ENCODE results near the gene LIMA1.
A peak's percentile ranks its signal among the peaks of the same experiment; 100 is the strongest.
"Not testable (repeated sequence)": the region's sequence is repeated elsewhere in the genome, so short reads cannot be mapped to it uniquely, and the experiment has no call there.

LIMA1 gene

GRCh38 chr12:50246873-50247612 lies 36.3 kb downstream of the LIMA1 start:
- DNase-seq = no peak

GRCh38 chr12:50246197-50246865 lies 37.0 kb downstream of the LIMA1 start:
- no peak for DNase-seq

DNA sequence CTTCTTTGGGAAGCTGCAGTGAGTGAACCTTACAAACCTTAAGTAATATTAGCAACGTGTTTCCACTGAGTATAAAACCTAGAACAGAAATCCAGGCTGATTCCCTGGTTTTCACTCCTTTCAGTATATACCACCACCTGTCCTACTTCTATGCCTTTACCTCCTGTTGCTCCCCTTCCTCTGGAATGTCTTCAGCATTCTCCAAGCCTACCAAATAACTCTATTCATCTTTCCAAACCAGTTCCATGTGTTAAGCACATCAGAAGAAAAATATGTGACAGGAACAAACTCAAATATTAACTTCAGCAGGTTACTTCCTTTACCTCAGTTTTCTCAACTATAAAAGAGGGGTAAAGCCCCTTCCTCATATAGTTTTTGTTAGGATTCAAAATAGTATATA lies 39.8 kb downstream of the LIMA1 start:
- no peak for DNase-seq

DNA sequence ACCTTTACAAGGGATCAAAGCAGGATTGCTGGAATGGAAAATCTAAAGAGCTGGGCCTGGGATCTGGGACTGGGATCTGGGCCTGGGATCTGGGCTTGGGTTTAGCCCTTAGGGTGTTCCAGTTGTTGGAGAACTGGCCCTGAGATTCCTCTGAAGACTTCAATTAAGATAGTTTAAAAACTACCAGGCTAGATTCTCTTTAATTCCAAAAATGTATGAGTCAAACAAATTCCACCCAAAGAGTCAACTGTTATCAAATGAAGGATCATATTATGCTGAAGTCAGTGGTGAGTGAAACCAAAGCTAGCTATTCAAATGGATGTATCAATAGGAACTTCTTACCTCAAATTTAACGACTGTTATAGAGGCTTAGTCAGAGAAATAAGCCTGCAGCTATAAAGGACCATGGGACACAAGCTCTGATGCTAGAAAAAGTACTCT lies 40.5 kb downstream of the LIMA1 start:
- no peak for DNase-seq

DNA sequence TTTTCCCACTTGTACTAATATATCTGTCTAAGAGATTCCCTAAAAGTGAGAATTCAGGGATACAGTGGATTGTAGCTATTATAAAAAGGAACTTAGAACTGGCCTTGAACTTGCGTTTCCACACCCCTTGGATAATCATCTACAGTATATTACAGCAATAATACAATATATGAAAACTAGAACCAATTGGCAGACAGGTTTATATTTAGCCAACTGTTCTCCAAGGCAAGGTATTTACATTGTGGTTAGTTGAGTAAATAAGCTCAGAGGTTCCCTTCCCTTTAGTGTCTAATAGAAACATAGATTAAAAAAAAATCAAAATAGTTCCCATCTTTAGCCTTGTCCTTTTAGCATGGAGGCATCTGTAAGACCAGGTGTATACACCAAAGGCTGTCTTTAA lies 42.1 kb downstream of the LIMA1 start:
- DNase-seq = peak; percentile 88

DNA sequence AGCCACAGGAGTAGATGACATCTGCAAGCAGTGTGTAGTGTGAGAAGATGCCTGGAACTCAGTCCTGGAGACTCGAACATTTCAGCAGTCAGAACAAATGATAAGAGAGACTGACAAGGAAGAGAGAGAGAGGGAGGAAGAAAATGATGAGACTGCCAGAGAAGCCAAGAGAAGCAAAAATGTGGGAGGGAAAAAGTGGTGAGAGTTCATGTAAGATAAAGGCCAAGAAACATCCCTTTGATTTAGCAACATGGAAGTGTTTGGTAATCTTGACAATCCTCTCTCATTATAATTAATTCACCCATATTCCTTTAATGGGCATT lies 42.6 kb downstream of the LIMA1 start:
- DNase-seq = no peak

GRCh38 chr12:50240096-50240791 lies 43.1 kb downstream of the LIMA1 start:
- no peak for DNase-seq

- DNase-seq = no peak
Observed at GRCh38 chr12:50239355-50239891, 43.9 kb downstream of the LIMA1 start.

DNA sequence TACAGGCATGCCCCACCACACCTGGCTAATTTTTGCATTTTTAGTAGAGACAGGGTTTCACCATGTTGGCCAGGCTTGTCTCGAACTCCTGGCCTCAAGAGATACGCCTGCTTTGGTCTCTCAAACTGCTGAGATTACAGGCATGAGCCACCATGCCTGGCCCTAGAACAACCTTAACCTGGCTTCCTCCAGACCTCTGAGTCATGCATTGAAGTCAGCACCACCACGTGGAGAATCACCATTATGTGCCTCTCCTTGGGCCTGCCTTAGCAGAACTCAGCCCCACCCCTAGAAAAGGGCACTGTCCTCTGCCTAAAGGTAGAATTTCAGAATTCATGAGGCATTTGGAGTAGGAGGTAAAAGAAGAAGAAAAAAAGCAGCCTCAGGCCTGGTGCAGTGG lies 49.0 kb downstream of the LIMA1 start:
- DNase-seq = no peak

GRCh38 chr12:50232771-50233209 lies 50.5 kb downstream of the LIMA1 start:
- no peak for DNase-seq

DNA sequence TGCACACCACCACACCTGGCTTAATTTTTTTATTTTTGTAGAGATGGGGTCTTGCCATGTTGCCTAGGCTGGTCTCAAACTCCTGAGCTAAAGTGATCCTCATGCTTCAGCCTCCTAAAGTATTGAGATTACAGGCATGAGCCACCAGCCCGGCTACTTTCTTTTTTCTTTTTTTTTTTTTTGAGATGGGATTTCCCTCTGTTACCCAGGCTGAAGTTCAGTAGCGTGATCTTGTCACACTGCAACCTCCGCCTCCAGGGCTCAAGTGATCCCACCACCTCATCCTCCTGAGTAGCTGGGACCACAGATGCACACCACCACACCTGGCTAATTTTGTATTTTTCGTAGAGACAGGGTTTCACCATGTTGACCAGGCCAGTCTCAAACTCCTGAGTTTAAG lies 51.1 kb downstream of the LIMA1 start:
- DNase-seq = no peak

GRCh38 chr12:50231346-50231745 lies 52.0 kb downstream of the LIMA1 start:
- no peak for DNase-seq

DNA sequence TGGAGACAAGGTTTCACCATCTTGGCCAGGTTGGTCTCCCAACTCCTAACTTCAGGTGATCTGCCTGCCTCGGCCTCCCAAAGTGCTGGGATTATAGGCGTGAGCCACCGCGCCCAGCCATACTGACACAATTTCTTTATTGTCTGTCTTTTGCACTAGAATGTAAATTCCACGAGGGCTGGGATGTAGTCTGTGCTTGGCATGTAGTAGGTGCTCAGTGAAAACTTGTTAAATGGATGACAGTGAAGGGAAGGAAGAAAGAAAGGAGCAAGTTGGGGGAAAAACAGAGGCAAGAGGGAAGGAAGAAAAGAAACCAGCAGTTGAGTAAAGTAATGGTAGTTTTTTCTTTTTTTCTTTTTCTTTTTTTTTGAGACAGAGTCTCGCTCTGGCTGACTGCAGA lies 53.1 kb downstream of the LIMA1 start:
- DNase-seq = no peak

GRCh38 chr12:50224026-50224692 lies 59.2 kb downstream of the LIMA1 start:
- DNase-seq = no peak

DNA sequence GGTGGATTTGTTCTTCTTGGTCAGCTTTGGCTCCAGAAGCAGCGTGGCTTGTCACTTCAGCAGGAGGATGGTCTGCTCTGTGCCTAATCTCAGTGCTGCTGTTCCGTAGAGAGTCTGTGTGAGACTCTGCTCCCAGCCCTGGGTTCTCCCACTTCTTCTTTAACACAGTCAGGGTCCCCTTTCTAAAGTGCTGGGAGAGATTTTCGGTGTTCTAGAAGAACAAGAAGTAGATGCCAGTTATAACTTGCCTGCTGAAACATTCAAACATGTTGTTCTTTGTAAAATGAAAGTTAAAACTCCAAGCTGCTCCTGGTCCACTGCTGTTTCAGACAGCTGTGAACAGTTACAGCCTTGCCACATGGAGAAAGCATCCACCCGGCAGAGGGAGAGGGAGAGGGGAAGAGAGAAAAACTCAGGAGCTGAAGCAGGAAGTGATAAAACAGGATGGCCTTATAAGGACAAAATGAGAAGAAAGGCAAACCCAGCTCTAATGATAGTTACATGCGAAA lies 61.0 kb downstream of the LIMA1 start:
- peak; percentile 59 for DNase-seq

DNA sequence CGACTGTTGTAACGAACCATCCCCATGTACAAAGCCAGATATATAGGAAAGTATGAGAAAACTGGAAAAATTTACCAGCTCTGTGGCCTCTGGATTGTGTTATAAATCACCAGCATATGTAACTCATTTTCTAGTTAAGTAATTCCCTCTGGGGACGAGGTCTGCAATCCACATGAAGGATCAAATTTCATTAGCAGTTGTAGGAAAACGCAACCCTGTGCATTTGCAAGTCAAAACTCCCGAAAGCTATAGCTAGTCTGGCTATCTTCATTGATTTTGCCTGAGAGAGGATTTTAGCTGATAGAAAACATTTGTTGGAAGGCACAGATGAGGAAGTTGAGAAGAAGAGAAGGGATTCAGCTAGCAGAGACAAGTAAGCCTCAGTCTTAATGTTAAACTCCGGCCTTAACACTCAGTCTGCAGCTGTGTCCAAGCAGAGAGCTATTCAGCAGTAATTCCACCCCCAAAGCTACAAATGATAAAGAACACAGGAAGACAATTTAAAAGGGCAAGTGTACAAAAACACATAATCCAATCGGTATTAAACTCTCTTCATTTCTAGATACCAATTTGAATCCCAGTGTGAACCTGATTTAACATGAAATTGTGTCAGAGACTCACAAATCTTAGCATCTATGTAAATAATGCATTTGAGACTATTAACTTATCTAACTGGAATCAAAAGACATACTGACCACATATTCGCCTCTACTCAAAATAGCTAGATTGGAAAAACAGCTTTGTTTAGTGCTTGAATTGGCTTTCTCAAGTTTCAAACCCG lies 61.9 kb downstream of the LIMA1 start:
- DNase-seq = peak; percentile 98

GRCh38 chr12:50220363-50220995 lies 62.8 kb downstream of the LIMA1 start:
- peak; percentile 23 for DNase-seq

GRCh38 chr12:50219544-50219943 lies 63.8 kb downstream of the LIMA1 start:
- no peak for DNase-seq

DNA sequence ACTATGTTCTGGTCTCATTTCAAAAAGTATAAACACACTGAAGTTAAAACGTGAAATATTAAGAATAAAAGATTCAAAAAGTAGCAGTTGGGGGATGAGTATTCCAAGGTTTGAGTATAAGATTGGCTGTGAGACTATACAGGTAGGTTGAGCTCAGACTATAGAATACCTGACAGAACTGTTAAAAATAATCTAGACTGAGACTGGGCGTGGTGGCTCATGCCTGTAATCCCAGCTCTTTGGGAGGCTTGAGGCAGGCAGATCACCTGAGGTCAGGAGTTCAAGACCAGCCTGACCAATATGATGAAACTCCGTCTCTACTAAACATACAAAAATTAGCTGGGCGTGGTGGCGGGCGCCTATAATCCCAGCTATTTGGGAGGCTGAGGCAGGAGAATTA lies 64.3 kb downstream of the LIMA1 start:
- not testable (repeated sequence) for DNase-seq

DNA sequence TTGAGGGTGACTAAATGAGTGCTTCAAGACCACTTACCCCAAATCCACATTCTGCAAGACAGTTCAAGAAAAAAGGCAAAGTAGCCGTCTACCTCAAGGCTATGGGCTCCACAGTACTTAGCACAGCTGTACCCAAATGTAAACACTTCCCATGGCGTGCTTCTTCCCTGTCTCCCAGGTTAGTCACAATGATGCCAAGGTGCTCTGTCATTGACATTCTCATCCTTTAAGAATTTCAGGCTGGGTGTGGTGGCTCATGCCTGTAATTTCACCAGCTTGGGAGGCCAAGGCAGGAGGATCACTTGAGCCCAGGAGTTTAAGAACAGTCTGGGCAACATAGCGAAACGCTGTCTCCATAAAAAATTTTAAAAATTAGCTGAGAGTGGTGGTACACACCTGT lies 64.9 kb downstream of the LIMA1 start:
- DNase-seq = no peak

DNA sequence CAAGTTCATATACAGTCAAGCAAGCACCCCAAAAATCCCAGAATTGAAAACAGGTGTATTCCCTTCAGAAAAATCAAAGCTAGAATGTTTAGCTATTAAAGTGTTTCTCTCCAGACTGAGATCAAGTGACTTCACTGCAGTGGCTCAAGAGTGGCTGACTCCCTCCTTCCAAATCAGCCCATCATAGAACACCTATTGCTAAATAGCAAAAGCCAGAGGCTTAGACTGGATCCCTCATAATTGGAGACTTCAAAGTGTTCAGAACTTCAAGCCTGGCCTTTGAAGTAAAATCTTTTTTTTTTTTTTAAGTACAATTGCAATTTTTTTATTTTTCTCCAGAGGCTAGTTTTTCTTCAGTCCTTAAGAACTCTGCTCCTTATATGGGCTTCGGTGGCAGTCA lies 66.1 kb downstream of the LIMA1 start:
- no peak for DNase-seq

DNA sequence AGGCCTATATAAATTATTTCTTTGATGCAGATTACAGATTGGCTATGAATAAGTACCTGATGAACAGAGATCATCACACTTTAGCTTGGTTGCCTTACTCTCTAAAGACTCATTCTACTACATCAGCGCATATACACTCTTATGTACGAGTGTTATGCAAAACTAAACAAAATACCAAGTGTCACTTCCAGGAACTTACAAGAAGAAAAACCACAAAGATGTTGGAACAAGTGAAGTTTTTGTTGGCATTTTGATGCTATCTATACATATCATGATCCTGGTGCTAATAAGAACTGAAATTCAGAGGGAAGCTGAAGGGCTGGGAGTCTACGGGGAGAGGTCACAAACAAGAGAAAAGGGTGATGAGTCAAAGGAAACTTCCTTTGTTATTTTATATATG lies 68.3 kb downstream of the LIMA1 start:
- DNase-seq = no peak

Measured in NCI-H526 treated with DMSO at 0.1 percent for 48 hours (cell line).